OCI-LY7 (cell line): ENCODE measurements around the gene LY9.

Experiments used
- EZH2phosphoT487 ChIP-seq: fragments of 200-600 bp; sonication (generic); IDR thresholded peaks from 2 replicates; pipeline ENCODE4 v1.6.1; 2018; ENCODE audit warnings: low read depth, borderline replicate concordance, mild to moderate bottlenecking, mixed run types, antibody characterized with exemption, low read length, moderate library complexity, mixed read lengths
- TF ChIP-seq, protein P1 (sequence below): fragments of 200-600 bp; sonication (generic); conservative IDR thresholded peaks from 2 replicates; pipeline ENCODE4 v1.5.1; 2014; ENCODE audit warnings: mild to moderate bottlenecking, antibody characterized with exemption, low read length, moderate library complexity, mixed read lengths

GRCh38 chr1:160841079-160841478, 45.1 kb downstream of the LY9 start:
- TF ChIP-seq, protein P1, sequence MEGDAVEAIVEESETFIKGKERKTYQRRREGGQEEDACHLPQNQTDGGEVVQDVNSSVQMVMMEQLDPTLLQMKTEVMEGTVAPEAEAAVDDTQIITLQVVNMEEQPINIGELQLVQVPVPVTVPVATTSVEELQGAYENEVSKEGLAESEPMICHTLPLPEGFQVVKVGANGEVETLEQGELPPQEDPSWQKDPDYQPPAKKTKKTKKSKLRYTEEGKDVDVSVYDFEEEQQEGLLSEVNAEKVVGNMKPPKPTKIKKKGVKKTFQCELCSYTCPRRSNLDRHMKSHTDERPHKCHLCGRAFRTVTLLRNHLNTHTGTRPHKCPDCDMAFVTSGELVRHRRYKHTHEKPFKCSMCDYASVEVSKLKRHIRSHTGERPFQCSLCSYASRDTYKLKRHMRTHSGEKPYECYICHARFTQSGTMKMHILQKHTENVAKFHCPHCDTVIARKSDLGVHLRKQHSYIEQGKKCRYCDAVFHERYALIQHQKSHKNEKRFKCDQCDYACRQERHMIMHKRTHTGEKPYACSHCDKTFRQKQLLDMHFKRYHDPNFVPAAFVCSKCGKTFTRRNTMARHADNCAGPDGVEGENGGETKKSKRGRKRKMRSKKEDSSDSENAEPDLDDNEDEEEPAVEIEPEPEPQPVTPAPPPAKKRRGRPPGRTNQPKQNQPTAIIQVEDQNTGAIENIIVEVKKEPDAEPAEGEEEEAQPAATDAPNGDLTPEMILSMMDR = no peak
- no peak for TF ChIP-seq EZH2phosphoT487
